Fibroblast of skin of right biceps (primary cell): ENCODE results near the gene DDRGK1.
"Not testable (repeated sequence)": the region's sequence is repeated elsewhere in the genome, so short reads cannot be mapped to it uniquely, and the experiment has no call there.

ENCODE experiments used
- DNase-seq: peaks from one replicate; pipeline ENCODE4 v3.0.0-alpha.2; 2013

The DDRGK1 gene

DNA sequence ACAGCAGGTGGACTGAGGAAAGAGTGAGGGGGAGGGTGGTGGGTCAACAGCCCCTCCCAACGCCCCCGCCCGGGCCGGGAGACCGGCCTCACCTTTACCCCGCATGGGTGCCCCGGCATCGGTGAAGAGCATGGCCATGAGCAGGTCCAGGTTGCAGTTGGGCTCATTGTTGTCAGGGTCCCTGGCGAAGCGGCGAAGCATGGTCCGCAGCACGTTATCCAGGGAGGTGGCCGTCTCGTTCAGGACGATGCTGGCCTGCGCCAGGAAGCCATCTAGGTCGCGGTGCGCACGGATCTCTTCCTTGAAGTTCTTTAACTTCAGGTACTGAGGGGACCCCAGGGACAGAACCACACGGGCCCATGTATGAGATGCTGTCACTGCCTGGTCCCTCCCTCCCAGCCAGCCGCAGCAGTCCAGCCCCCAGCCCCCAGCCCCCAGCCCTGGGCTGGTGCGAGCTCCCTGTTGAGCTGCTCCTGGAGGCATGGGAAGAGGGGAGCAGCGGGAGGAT, 29.6 kb upstream of the DDRGK1 start:
- no peak for DNase-seq

DNA sequence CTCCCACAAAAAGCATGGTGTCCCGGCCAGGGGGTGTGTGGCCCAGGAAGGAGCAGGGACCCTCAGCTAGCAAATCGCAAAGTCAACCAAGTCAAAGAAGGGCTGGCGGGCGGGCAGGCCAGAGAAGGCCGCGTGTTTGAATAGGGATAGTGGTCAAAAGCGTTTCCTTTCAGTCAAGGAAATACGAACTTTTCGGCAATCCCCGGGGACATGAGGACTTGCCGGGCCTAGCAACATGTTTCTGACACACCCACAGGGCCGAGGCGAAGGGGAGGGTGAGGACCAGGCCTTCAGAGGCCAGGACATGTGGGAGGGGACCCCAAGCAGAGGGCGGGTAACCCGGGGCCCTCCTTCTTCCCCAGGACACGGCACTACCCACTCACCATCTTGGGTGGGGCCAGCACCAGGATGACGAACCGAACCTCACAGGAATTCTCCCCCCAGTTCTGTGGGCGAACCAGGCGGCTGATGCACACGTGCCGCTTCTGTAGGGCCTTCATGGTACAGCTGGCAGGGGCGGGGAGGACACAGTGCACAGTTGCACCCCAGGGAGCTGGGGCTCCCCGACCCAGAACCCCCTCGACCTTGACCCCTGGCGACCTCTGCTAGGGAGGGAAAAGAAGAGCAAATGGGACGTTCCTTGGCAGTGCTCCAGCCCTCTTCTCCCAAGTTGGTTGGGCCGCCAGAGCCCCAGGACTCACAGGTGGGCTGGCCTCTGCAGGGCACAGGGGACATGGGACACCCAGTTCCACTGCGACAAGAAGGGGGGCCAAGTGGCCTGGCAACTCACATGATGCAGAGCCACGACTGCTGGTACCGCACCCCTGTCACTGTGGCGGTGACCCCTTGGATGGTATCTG, 28.9 kb upstream of the DDRGK1 start:
- no peak for DNase-seq

DNA sequence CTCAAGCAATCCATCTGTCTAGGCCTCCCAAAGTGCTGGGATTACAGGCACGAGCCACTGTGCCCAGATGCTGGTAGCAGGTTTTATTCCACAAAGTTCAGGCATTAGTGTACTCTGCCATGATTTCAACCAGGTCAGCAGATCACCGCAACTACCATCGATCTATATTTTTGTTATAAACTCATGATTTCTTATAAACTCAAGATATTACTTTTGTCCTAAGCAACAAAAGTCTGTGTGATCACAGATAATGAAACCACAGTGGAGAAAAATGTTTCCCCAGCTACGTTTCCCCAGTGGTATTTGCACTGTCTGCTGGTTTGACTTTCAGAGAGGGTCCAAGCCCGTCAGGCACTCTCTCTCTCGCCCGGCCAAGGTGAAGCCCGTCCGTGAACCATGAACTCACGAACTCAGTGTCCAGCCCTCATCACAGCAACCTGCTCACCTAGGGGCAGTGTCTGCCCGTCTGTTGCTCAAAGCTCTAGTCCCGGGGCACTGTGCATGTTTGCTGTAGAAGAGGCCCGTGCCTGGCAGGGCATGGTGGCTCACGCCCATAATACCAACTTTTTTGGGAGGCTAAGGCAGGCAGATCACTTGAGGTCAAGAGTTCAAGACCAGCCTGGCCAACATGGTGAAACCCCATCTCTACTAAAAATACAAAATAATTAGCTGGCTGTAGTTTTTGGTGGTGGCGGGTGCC, 27.6 kb upstream of the DDRGK1 start:
- no peak for DNase-seq

DNA sequence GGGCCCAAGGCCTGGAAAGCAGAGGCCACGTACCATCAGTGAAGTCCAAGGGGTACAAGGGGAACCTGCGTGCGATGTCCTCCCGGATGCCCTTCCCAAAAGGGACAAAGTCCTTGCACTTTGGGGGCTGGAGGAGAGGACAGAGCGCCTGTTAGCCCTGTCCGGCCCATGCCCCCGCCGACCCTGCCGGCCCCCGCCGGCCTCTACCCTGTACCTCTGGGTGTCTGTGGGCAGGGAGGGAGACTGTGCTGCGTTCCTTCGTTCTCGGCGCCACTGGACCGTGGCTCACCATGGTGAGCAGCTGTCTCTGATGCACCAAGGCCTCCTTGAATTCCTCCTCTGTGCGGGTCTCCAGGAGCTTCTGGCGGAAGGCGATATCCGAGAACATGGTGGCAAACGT, 26.6 kb upstream of the DDRGK1 start:
- no peak for DNase-seq

DNA sequence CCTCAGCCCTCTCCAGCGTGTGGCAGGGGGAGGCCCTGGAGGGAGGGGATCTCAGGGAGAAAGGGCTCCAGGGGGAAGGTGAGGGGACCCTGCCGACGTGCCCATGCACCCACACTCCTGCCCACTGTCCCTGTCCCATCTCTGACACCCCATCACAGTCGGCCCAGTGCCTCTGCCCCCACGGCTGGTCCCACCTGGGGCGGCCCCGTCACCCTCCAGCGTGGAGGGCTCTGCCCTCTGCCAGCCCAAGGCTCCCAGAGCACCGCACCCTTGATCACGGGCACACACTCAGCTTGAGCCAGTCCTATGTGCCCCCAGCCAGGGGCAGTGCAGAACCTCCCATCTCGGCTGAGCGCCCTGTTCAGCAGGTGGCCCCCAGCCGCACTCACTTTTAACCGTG, 25.3 kb upstream of the DDRGK1 start:
- no peak for DNase-seq

- no peak for DNase-seq
These were observed 24.7 kb upstream of the DDRGK1 start for GRCh38 chr20:3229158-3229557.

DNA sequence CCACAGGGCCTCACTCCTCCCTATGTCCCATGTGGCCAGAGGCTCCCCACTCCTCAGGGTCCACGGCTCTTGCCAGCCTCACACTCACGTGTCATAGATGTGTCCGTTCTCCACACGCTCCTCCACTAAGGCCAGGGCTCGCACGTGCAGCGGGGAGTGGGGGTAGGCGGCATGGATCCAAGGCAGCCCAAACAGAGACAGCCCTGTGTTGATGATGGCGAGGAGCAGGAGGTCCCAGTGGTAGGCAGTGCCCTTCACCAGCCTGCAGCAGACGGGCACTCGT, 24.2 kb upstream of the DDRGK1 start:
- no peak for DNase-seq

DNA sequence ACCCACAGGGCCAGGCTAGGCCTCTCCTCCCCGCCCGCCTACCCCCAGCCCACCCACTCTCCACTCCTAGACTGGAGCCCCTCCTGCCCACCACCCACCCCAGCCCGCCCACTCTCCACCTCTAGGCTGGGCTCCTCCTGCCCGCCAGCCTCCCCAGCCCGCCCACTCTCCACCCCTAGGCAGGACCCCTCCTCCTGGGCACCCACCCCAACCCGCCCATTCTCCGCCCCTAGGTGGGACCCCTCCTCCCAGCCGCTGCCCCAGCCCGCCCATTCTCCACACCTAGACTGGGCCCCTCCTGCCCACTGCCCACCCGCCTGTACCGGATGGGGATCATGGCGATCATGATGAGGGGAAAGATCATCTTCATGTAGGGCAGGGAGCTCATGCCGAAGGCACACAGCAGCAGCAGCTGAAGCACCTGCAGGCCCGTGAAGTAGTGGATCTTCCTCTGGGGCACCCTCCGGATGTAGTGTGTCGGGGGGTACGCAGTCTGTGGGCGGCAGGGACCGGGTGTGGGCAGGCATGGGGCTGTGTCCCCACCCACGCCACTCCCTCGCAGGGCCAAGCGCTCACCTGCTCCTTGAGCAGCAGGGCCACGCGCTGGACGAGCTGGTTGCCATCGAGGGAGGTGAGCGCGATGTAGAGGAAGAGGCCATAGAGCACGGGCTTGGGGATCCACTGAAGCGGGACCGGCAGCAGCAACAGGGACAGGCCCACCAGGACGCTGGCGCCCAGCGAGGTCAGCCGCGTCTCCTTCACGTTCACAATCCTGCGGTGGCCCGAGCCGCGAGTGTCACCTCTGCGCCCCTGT, 23.7 kb upstream of the DDRGK1 start:
- no peak for DNase-seq

GRCh38 chr20:3227506-3227905, 23.0 kb upstream of the DDRGK1 start:
- no peak for DNase-seq

GRCh38 chr20:3226864-3227263, 22.4 kb upstream of the DDRGK1 start:
- no peak for DNase-seq

DNA sequence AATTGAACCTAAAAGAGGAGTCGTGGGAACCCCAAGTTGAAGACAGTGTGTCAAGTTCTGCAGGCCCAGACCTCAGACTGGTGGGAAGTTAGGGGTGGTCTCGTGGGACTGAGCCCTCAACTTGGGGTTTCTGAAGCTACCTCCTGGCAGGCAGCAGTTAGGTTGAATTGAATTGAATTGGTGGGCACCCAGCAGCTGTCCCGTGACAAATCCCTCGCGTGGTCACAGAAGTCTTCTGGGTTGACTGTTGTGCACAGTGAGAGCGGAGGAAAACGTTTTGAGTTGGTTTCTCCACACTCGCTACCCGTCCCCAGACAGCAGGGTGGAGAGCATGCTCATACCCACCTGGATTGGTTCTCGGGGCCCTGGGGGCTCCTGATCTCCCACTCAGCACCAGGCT, 21.6 kb upstream of the DDRGK1 start:
- DNase-seq = no peak

DNA sequence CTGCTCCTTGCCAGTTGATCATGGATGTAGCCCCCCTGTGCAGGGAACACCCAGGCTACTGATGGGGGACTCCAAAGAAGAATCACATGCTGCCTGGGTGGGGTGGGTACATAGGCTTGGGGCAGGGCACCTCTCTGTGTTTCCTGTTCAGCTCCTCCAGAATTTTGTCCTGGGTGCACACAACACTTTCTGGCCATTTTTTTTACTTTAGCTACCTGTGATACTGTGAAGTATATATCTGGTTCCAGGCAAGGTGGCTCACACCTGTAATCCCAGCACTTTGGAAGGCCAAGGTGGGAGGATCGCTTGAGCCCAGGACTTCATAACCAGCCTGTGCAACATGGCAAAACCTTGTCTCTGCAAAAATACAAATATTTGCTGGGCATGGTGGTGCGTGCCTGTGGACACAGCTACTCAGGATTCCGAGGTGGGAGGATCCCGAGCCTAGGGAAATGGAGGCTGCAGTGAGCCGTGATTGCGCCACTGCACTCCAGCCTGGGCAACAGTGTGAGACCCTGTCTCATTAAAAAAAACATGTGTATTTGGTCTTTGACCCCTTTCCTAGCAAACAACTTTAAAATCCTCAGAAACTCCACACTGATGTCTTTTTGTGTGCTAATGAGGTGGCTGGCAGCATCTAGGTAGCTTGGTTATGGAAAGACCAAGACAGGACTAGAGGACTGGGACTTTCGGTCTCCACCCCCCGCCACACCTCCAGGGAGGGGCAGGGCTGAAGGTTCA, 20.4 kb upstream of the DDRGK1 start:
- DNase-seq = no peak

DNA sequence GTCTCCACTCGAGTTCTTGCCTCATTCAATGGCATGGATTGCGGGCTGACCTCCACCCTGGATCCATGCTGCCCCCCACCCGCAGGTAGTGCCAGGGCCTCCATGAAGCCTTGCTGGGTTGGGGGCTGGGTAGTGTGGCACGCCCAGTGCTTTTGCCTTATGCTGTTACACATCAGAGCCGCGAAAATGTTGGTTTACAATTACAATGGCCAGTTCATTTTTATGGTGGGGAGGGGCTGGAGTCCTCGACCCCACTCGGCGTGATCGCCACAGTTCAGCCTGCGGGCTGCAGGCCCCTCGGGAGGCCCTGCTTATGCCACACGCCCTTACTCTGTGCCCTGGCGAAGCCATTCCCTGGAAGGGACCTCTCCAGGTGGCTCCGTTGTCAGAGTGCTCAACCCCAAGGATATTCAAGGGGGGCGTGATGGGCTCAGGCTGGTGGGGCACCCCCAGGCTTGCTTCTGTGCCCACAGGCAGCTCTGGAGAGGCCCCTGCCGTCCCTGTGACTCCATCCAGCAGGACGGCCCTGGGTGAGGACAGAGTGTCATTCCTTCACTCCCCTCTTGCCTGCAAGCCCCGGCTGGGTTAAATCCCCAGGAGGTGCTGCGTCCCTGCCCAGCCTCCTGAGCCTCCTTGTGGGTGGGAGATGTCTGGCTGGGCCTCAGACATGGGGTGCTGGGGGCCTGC, 19.7 kb upstream of the DDRGK1 start:
- DNase-seq = no peak

GRCh38 chr20:3223651-3223993, 19.1 kb upstream of the DDRGK1 start:
- no peak for DNase-seq

DNA sequence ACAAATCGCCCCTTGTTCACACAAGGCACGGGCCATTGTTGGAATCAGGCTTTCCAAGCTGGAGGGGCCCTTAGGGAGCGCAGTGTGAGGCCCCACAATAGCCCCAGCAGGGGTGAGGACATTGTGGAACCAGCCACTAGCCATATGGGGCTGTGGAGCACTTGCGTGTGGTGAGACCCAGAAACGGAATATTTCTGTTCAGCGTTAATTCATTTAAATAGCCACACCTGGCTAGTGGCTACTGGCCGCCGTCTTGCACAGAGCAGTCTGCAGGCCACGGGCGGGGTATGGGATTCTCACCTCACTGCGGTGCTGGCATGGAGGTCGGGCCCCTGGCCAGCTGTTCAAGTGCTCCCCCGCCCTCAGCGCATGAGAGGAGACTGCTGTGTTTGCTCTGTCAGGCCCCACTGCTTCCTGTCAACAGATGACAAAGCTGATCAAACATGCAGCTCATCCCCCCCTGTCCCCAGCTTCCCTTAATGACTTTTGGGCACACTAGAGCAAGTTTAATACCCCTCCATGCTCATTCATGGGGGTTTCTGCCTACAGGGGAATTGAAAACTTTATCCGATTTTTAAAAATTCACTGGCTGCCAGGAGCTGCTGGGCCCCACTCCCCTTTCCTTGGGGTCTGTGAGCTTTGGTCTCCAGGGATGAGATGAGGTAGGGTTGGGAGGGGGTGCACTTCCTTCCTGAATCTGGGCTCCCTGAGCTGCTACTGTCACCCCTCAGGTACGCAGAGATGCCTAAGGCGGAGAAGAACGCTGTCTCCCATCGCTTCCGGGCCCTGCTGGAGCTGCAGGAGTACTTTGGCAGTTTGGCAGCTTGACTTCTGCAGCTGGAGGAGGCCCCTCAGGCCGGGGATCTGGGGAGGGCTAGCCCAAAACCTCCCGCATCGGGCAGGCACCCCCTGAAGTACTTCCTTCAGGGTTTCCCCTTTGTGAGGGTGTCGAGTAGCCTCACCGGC, 18.4 kb upstream of the DDRGK1 start:
- no peak for DNase-seq

- DNase-seq = no peak
These were observed 17.1 kb upstream of the DDRGK1 start for GRCh38 chr20:3221398-3222226.

- DNase-seq = peak; percentile 38
These were observed 14.0 kb upstream of the DDRGK1 start for GRCh38 chr20:3218307-3218988.

DNA sequence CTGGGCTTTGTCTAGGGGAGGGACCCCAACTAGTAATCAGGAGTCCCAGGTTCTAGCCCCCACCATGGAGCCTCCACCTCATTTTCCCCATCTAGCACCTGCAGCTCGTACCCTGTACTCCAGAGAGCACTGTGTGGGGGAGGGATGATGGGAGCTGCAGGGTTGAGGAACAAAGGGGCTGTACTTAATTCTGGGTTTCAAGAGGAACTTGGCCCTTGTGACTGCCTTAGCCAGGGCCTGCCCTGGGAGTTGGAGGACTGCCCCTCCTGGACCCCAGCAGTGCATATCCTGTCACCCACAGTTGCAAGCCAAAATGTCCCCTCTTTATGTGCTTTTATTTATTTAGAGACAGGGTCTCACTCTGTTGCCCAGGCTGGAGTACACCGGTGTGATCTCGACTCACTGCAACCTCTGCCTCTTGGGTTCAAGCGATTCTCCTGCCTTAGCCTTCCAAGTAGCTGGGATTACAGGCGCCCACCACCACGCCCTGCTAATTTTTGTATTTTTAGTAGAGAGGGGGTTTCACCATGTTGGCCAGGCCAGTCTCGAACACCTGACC, 11.0 kb upstream of the DDRGK1 start:
- not testable (repeated sequence) for DNase-seq

- no peak for DNase-seq
These were observed 8.7 kb upstream of the DDRGK1 start for GRCh38 chr20:3213226-3213625.
